ENCODE results near the gene CCDC157. TPM values are rescaled to one million over a fixed set of nuclear protein-coding genes. Genes with fewer than 3 reads are reported as not detected.

Gene CCDC157
- total RNA-seq, 4 donors from 2014 or later: 1.4 to 5.2 (median 3.3) TPM

DNA sequence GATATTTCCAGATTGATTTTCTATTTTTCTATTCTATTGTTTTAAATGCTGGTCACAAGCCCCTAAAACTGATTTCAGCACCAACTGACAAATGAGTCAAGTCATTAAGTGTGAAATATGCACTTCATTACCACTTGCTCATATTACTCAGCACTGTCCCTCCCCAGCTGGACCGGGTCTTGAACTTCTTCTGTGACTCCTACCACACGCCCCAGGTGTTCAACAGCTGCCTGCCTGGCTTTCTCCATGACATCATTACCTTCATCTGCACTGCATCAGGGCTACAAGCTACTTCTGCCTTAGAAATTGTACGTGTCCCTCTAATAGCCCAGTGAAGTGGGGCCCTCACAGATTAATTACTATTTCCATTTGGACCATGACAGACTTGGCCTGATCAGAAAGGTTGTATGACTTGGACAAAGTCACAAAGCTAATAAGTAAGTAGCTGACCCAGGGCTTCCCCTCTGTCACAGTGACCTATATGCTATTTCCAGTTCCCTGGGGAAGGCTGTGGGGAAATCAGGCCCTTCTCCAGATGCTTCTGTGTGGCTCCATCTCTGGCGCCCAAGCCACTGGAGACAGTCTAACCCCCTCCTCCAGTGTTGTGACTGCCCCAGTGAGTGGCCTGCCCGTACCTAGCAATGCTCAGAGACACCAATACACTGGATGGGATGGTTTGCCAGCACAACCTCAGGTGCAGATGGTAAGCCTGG is 48.1 kb upstream of the CCDC157 start:
- Histone ChIP-seq H3K36me3 (no peaks in the 10 kb centered on the region), H3K4me1 (peaks cover 85 to 97% (median 92%) of the 10 kb centered on the region in 4 donors), H3K27ac (peak overlapping the region; percentile 86 to 90 (median 88)), H3K9me3 (no peaks in the 10 kb centered on the region), H3K4me3 (no peak overlapping the region), H3K27me3 (no peaks in the 10 kb centered on the region)
- intact Hi-C loops (cut with DNase I; ENCODE audit: low total_unique reads): no loop called here
- peak; percentile 63 for DNase-seq
- in situ Hi-C loops (cut with MboI; ENCODE audit: low pct_ligation_motif_present in 1 of 4, low pct_unique_long_range_greater_than_20kb in 1 of 4, low sequenced_read_pairs in 3 of 4): no loop called here
- WGBS, 2 donors (ENCODE audit: low coverage in 1 of 2): 60 to 63% methylated on average over 2 to 5 of the region's 5 CpGs
- TF ChIP-seq POLR2AphosphoS5 (IDR thresholded peaks at IDR 0.05) (peak in 1 of 3 donors; percentile 20), CTCF (IDR thresholded peaks at IDR 0.05) (no peak)

GRCh38 chr22:30309951-30310741 is 46.7 kb upstream of the CCDC157 start:
- intact Hi-C loops (cut with DNase I; ENCODE audit: low total_unique reads) (no loop called here), in situ Hi-C loops (cut with MboI; ENCODE audit: low pct_ligation_motif_present in 1 of 4, low pct_unique_long_range_greater_than_20kb in 1 of 4, low sequenced_read_pairs in 3 of 4) (no loop called here)
- WGBS, 2 donors (ENCODE audit: low coverage in 1 of 2): 20 to 41% methylated on average over 2 to 7 of the region's 7 CpGs
- peak; percentile 74 for DNase-seq
- H3K27me3 ChIP-seq: no peaks in the 10 kb centered on the region
- H3K27ac ChIP-seq: peak overlapping the region; percentile 86 to 90 (median 88)
- no peak overlapping the region for H3K4me3 ChIP-seq
- H3K4me1 ChIP-seq: peaks cover 75 to 97% (median 91%) of the 10 kb centered on the region in 4 donors
- no peaks in the 10 kb centered on the region for H3K9me3 ChIP-seq
- H3K36me3 ChIP-seq: no peaks in the 10 kb centered on the region
- TF ChIP-seq POLR2AphosphoS5 (IDR thresholded peaks at IDR 0.05) (peak; percentile 61 to 83 (median 71)), CTCF (IDR thresholded peaks at IDR 0.05) (no peak), POLR2A (IDR thresholded peaks at IDR 0.05) (peak; percentile 11), EP300 (IDR thresholded peaks at IDR 0.05; ENCODE audit: low read depth) (peak; percentile 55)

- WGBS, 2 donors (ENCODE audit: low coverage in 1 of 2): 51 to 63% methylated on average over 3 to 8 of the region's 8 CpGs
- no peaks in the 10 kb centered on the region for H3K9me3 ChIP-seq
- no peaks in the 10 kb centered on the region for H3K27me3 ChIP-seq
- intact Hi-C loops (cut with DNase I; ENCODE audit: low total_unique reads): no loop called here
- no peaks in the 10 kb centered on the region for H3K36me3 ChIP-seq
- in situ Hi-C loops (cut with MboI; ENCODE audit: low pct_ligation_motif_present in 1 of 4, low pct_unique_long_range_greater_than_20kb in 1 of 4, low sequenced_read_pairs in 3 of 4): no loop called here
- H3K4me1 ChIP-seq: peaks cover 68 to 97% (median 86%) of the 10 kb centered on the region in 4 donors
- H3K27ac ChIP-seq: peak overlapping the region; percentile 86 to 90 (median 88)
- H3K4me3 ChIP-seq: no peak overlapping the region
- TF ChIP-seq POLR2A (IDR thresholded peaks at IDR 0.05): peak; percentile 2
- TF ChIP-seq EP300 (IDR thresholded peaks at IDR 0.05; ENCODE audit: low read depth): no peak
- peak; percentile 54 to 76 (median 70) for TF ChIP-seq POLR2AphosphoS5 (IDR thresholded peaks at IDR 0.05)
- DNase-seq: peak; percentile 80
Observed at GRCh38 chr22:30310881-30311771, 45.7 kb upstream of the CCDC157 start.

- no peak for TF ChIP-seq EP300 (IDR thresholded peaks at IDR 0.05; ENCODE audit: low read depth)
- TF ChIP-seq CTCF (IDR thresholded peaks at IDR 0.05): no peak
- no peak for TF ChIP-seq POLR2AphosphoS5 (IDR thresholded peaks at IDR 0.05)
- no peak for TF ChIP-seq POLR2A (IDR thresholded peaks at IDR 0.05)
- H3K4me1 ChIP-seq: peaks cover 61 to 97% (median 80%) of the 10 kb centered on the region in 4 donors
- 58% methylated on average over 6 of the region's 6 CpGs; no CpG with 5 or more reads in 1 of the 2 donors for WGBS, 2 donors (ENCODE audit: low coverage in 1 of 2)
- DNase-seq: no peak
- intact Hi-C loops (cut with DNase I; ENCODE audit: low total_unique reads): no loop called here
- no peaks in the 10 kb centered on the region for H3K36me3 ChIP-seq
- H3K27me3 ChIP-seq: no peaks in the 10 kb centered on the region
- H3K9me3 ChIP-seq: no peaks in the 10 kb centered on the region
- in situ Hi-C loops (cut with MboI; ENCODE audit: low pct_ligation_motif_present in 1 of 4, low pct_unique_long_range_greater_than_20kb in 1 of 4, low sequenced_read_pairs in 3 of 4): no loop called here
- no peak overlapping the region for H3K4me3 ChIP-seq
- H3K27ac ChIP-seq: peak overlapping the region; percentile 86 to 90 (median 88)
Observed at GRCh38 chr22:30312053-30312452, 44.8 kb upstream of the CCDC157 start.

All from transverse colon (tissue), 4 donors.